GM21717 (cell line): ENCODE results near the gene NUDT6.

Source experiments
- ATAC-seq: cut with Tn5 transposase; IDR thresholded peaks from one replicate; pipeline ENCODE4 v1.9.1; 2021; ENCODE audit warnings: mild to moderate bottlenecking, moderate library complexity; ENCODE audit not compliant: unreplicated experiment

The NUDT6 gene

GRCh38 chr4:122914938-122915337 is 7.5 kb downstream of the NUDT6 start:
- ATAC-seq: no peak

DNA sequence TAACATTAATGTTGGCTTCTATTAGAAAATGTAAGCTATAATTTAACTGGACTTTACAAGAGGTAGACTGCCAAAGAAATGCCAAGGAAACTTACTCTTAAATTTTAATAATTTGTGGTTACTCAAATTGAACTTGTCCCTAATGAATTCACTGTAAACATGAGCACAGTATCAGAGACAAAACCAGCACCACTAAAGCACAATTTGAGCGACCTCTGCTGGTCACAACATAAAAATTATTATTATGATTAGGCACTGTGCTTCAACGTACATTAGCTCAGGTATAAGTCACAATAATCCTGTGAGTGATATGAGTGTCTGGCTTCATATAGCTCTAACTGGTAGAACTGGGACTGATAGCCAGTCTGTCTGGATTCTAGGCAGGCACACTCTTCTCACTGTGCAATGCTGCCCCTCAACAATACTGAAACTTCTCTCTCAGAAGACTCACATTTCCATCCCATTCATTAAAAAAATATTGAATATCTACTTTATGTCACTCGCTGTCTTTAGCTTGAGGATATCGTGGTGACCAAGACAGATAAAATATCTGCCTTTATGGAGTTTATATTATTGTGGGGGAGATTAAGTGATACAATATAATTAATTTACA is 8.0 kb downstream of the NUDT6 start:
- ATAC-seq: no peak

DNA sequence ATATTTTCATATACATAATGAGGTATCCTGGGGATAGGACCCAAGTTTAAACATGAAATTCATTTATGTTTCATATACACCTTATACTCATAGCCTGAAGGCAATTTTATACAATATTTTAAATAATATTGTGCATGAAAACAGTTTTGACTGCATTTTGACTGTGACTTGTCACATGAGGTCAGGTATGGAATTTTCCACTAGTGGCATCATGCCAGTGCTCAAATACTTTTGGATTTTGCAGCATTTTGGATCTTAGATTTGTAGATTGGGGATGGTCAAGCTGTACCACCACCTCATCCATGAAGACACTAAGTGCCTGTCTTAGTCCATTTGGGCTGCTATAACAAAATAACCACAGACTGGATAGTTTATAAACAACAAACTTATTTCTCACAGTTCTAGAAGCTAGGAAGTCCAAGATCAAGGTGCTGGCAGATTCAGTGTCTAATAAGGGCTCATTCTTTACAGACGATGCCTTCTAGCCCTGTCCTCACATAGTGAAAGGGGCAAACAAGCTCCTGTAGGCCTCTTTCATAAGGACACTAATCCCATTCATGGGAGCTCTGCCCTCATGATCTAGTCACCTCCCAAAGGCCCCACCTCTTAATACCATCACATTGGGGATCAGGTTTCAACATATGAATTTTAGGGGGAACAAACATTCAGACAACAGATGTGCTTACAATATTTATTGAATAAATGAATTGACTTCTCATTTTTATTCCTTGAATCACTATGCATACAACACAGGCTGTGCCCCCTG is 9.4 kb downstream of the NUDT6 start:
- no peak for ATAC-seq

GRCh38 chr4:122911588-122911987 is 10.8 kb downstream of the NUDT6 start:
- no peak for ATAC-seq

DNA sequence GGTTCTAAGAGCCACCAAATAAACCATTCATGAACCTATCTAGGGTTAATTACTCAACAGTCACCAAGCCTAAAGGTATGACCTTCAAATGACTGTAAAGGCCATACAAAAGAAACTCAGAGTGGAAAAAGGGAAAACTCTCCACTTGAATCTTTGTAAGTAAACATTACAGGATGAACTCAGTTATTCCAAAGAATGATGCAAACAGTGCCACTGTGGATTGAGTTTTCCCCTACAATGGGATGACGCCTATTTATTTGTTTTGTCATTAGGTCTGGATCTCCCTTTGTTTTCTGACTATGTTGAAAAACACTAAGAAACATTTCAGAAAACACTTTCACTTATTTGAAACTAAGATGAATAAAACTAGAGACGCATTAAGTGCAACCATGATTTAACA is 12.7 kb downstream of the NUDT6 start:
- ATAC-seq: no peak

- ATAC-seq: no peak
These were observed 14.2 kb downstream of the NUDT6 start for GRCh38 chr4:122908223-122908622.

DNA sequence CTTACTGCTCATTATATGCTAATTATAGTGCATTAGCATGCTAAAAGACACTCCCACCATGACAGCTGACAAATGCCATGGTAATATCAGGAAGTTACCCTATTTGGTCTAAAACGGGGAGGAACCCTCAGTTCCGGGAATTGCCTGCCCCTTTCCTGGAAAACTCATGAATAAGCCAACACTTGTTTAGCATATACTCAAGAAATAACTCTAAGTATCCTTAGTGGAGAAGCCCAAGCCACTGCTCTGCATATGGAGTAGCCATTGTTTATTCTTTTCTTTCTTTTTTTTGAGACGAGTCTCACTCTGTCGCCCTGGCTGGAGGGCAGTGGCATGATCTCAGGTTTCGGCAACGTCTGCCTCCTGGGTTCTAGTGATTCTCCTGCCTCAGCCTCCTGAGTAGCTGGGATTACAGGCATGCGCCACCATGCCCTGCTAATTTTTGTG is 15.5 kb downstream of the NUDT6 start:
- no peak for ATAC-seq

DNA sequence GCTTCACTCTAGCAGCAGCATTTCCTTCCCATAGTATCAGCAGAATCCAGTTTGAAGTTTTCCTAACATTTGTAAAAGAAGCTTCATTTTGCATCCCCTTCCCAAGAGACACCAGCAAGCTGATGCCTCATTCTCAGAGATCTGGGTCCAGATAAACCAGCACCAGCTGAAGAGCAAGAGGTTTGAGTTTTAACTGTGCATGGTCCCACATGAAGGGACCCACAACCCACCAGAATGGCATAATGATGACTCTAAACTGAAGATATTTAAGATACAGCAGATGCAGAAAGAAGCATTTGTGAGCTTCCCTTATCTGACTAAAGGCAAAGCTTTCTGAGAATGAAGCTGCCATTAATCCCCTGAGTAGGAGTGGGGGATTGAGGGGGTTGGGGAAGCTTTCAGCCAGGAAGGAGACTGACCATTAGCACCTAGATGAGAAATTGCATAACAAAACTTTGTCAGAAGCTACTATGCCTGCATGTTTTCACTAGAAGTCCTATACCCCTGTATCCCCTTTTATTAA is 18.6 kb downstream of the NUDT6 start:
- no peak for ATAC-seq

GRCh38 chr4:122901247-122902010 is 21.0 kb downstream of the NUDT6 start:
- ATAC-seq: no peak

- no peak for ATAC-seq
These were observed 22.1 kb downstream of the NUDT6 start for GRCh38 chr4:122900314-122900713.

DNA sequence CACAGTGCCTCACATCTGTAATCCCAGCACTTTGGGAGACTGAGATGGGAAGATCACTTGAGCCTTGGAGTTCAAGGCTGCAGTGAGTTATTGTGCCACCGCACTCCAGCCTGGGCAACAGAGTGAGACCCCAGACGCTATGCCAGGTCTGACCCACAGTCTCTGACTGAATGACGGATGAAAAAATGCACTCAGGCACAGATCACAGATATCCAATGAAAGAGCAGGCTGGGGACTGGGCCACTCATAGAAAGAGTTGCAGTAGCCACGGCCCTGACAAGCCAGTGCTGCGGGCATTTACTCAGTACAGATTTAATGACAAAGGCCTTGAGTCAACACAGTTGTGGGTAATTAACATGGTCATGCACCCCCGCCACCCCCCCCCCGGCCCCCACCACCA is 22.7 kb downstream of the NUDT6 start:
- ATAC-seq: no peak

DNA sequence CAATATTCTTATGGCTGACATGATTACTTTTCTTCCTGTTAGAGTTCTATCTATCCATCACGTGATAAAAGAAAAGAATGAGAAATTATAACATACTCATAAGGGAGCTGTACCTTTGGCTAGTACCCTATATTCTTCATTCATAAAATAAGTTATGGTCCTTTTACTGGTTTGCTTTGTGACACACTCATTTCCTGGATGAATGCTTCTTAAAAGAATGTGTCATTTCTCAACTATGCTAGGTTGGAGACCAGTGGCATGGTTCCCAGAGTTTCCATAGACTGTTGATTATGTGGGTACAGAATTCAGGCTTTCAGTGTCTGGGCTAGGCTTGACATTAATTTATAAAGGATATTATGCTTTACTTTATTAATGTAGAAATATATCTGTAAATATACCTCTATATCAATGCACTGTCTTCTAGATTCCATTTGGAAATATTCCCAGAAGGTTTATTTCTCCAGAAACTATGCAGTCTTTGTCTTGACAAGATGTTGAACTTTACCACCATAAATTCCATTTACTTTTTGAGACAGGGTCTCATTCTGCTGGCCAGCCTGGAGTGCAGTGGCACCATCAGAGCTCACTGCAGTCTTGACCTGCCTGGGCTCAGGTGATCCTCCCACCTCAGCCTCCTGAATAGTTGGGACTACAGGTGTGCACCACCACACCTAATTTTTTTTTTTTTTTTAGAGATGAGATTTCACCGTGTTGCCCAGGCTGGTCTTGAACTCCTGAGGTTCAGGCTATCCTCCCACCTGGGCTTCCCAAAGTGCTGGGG is 23.8 kb downstream of the NUDT6 start:
- ATAC-seq: no peak

DNA sequence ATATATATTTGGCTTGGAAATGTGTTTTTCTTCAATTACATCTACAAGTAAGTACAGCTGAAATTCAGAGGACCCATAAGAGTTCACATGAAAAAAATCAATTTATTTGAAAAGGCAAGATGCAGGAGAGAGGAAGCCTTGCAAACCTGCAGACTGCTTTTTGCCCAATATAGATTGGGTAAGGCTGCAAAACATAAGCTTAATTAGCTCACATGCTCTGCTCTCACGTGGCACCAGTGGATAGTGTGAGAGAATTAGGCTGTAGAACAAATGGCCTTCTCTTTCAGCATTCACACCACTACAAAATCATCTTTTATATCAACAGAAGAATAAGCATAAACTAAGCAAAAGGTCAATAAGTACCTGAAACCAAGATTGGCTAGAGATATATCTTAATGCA is 26.1 kb downstream of the NUDT6 start:
- ATAC-seq: no peak

DNA sequence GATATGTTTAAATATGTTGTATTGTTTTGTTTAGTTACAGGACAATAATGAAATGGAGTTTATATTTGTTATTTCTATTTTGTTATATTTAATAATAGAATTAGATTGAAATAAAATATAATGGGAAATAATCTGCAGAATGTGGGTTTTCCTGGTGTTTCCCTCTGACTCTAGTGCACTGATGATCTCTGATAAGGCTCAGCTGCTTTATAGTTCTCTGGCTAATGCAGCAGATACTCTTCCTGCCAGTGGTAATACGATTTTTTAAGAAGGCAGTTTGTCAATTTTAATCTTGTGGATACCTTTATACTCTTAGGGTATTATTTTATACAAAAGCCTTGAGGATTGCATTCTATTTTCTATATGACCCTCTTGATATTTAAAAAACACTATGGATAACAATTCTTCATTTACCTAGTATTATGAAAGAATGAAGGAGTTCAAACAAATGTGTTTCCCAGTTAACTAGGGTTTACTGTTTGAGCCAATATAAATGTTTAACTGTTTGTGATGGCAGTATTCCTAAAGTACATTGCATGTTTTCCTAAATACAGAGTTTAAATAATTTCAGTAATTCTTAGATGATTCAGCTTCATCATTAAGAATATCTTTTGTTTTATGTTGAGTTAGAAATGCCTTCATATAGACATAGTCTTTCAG is 26.9 kb downstream of the NUDT6 start:
- ATAC-seq: no peak

GRCh38 chr4:122894827-122895226 is 27.6 kb downstream of the NUDT6 start:
- no peak for ATAC-seq

DNA sequence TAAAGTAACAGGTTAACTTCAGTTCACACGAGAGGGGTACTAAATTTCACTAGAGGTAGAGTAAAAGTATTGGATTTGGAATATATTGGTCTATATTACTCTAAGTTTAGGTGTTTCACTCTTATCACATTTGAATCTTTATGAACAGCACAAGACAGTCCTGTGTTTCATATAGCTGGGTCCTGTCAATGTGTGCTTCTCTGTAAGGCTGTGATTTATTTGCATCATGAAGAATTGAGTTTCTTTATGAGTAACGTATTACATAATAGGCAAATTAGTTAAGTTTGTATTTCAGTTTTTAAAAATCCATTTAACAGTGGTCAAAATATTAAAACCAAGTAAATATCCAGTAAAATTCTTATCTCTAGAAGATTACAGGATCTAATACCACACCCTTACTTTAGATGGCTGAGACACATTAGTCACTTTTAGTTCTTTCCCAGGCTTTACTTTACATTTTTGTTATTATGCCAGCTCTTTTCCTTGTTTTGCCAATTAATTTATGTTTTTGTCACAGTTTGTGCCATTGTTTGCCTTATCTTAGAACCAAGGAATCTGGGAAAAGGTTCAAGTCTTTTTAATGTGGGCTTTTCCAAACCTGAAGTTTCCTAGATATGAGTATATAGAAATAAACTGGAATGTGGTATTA is 32.1 kb downstream of the NUDT6 start:
- ATAC-seq: no peak

GRCh38 chr4:122889726-122890125 is 32.7 kb downstream of the NUDT6 start:
- ATAC-seq: no peak

DNA sequence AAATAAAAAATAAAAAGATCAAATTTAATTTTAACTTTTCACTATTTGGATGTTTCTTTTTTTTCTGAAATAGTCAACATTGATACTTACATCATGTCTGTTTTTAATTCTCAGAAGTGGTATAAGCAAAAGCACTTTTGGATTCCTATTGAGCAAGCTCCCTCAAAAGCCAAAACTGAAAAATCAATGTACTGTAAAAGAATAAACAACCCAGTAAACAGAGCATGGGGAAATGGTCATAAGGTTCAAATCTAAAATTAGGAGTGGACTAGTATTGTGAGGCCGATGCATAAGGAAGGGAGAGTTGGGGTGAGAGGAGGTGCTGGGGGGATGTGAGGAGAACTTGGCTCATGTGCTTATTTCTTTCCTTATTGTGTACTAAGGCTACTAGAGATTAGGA is 37.9 kb downstream of the NUDT6 start:
- no peak for ATAC-seq

GRCh38 chr4:122882857-122883735 is 39.3 kb downstream of the NUDT6 start:
- ATAC-seq: no peak
